Gastrocnemius medialis (tissue), 4 donors: ENCODE measurements around the gene TMEM187. TPM values are rescaled to one million over a fixed set of nuclear protein-coding genes. Genes with fewer than 3 reads are reported as not detected.

ENCODE experiments used
- ATAC-seq, 2 donors: fragments of 150-250 bp; one replicate each; pipeline ENCODE4 v1.9.1; 2016
- DNase-seq, 2 donors: peaks; one replicate each; pipeline ENCODE4 v3.0.0-alpha.2; 2019
- H3K27ac ChIP-seq, 4 donors: fragments of 200-600 bp; sonication (generic); 1 replicate in 1 of 4; 2 replicates in 3 of 4; pipeline ENCODE4 v1.5.1; 2016 to 2018; ENCODE audit warnings: mild to moderate bottlenecking in 2 of 4, moderate library complexity in 1 of 4
- H3K27me3 ChIP-seq, 3 donors: fragments of 200-600 bp; sonication (generic) in 2 of 3; 1 replicate in 1 of 3; 2 replicates in 2 of 3; pipeline versions ENCODE4 v1.5.1 to v1.6.0; 2016 to 2019; ENCODE audit warnings: mild to moderate bottlenecking in 1 of 3, moderate library complexity in 1 of 3
- H3K36me3 ChIP-seq, 2 donors: fragments of 200-600 bp; sonication (generic) in 1 of 2; one replicate each; pipeline ENCODE4 v1.5.1; 2017 to 2018
- H3K4me1 ChIP-seq, 2 donors: fragments of 200-600 bp; sonication (generic) in 1 of 2; one replicate each; pipeline ENCODE4 v1.5.1; 2016 to 2017; ENCODE audit warnings: mild to moderate bottlenecking in 2 of 2
- H3K4me3 ChIP-seq, 4 donors: fragments of 200-600 bp; sonication (generic) in 3 of 4; 1 replicate in 1 of 4; 2 replicates in 3 of 4; pipeline ENCODE4 v1.5.1; 2016 to 2019; ENCODE audit warnings: mild to moderate bottlenecking in 2 of 4
- H3K9me3 ChIP-seq, 3 donors: fragments of 200-600 bp; sonication (generic) in 2 of 3; 1 replicate in 1 of 3; 2 replicates in 2 of 3; pipeline ENCODE4 v1.5.1; 2016 to 2019
- POLR2A ChIP-seq, 2 donors: fragments of 450-650 bp; IDR thresholded peaks; one replicate each; pipeline ENCODE4 v1.6.1; 2017; ENCODE audit warnings: antibody characterized with exemption in 2 of 2, mild to moderate bottlenecking in 2 of 2, moderate library complexity in 2 of 2
- in situ Hi-C, 4 donors: fragments of 200-750 bp; cut with MboI; loops; one replicate each; pipeline versions ENCODE4 v1.15.0 to v1.8.0; 2017; ENCODE audit warnings: low sequenced_read_pairs in 4 of 4
- intact Hi-C: fragments of 100-400 bp; cut with DNase I; formaldehyde crosslinking; loops from one replicate; pipeline ENCODE4 v1.15.1; 2023; ENCODE audit warnings: low total_unique reads
- total RNA-seq, 4 donors: library from RNA; depleted of rRNA; stranded (reverse); fragments of >200 nt; gene quantifications; one replicate each; pipeline versions ENCODE4 v1.1.0 to v1.2.3, GENCODE V29; 2016
- TF ChIP-seq, protein P1 (sequence below), 5 experiments: fragments of 450-650 bp in 3 of 5; fragments of 200-600 bp in 2 of 5; sonication (generic) in 2 of 5; IDR thresholded peaks in 4 of 5; conservative IDR thresholded peaks in 1 of 5; 1 replicate in 4 of 5; 2 replicates in 1 of 5; pipeline ENCODE4 v1.5.1; 2016 to 2019; ENCODE audit warnings: antibody characterized with exemption in 5 of 5, mild to moderate bottlenecking in 3 of 5, moderate library complexity in 3 of 5

The TMEM187 gene
- total RNA-seq, 4 donors from 2014 or later = 1.3 to 8.6 (median 3.8) TPM

DNA sequence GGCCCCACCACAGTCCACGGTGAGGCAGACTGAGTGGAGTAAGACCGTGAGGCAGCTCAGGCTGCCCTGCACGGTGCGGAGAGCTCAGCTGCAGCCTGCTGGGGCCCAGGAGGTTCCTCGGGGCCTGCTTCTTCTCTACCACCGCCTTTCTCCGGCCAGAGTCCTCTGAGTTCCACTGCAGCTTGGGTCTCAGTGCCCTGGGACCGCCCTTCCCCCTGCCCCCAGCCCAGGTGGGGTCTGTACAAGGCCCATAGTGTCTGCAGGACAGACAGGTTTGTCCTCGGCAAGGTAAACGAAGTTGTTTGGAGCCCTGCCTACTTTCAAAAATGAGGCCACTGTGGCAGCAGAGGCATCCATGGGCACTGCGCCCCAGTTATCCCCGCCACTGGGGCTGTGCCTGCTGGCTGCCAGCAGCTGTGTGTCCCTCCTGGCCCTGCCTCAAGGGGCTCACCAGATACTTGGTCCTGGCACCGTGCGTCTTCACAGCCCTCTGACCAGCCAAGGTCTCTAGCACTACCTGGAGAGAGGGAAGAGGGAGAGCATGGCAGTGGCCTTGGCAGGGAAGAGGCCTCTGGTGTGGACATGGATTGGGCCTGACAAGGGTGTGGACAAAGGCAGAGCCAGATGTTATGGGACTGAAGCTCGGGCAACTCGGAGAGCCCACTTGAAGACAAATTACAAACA is 43.2 kb downstream of the TMEM187 start:
- Histone ChIP-seq H3K27ac (no peak overlapping the region), H3K36me3 (peaks cover 0 to 20% of the 10 kb centered on the region in 2 donors), H3K27me3 (no peaks in the 10 kb centered on the region), H3K4me1 (peaks cover 4 to 6% of the 10 kb centered on the region in 2 donors), H3K4me3 (no peak overlapping the region), H3K9me3 (no peaks in the 10 kb centered on the region)
- no peak for DNase-seq
- intact Hi-C loops (no loop called here), in situ Hi-C loops (no loop called here)
- no peak for ATAC-seq
- TF ChIP-seq, protein P1, sequence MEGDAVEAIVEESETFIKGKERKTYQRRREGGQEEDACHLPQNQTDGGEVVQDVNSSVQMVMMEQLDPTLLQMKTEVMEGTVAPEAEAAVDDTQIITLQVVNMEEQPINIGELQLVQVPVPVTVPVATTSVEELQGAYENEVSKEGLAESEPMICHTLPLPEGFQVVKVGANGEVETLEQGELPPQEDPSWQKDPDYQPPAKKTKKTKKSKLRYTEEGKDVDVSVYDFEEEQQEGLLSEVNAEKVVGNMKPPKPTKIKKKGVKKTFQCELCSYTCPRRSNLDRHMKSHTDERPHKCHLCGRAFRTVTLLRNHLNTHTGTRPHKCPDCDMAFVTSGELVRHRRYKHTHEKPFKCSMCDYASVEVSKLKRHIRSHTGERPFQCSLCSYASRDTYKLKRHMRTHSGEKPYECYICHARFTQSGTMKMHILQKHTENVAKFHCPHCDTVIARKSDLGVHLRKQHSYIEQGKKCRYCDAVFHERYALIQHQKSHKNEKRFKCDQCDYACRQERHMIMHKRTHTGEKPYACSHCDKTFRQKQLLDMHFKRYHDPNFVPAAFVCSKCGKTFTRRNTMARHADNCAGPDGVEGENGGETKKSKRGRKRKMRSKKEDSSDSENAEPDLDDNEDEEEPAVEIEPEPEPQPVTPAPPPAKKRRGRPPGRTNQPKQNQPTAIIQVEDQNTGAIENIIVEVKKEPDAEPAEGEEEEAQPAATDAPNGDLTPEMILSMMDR (IDR thresholded peaks at IDR 0.05 in 4 of 5, conservative IDR thresholded peaks at IDR 0.05 in 1 of 5) = no peak
- no peak for TF ChIP-seq POLR2A (IDR thresholded peaks at IDR 0.05)

DNA sequence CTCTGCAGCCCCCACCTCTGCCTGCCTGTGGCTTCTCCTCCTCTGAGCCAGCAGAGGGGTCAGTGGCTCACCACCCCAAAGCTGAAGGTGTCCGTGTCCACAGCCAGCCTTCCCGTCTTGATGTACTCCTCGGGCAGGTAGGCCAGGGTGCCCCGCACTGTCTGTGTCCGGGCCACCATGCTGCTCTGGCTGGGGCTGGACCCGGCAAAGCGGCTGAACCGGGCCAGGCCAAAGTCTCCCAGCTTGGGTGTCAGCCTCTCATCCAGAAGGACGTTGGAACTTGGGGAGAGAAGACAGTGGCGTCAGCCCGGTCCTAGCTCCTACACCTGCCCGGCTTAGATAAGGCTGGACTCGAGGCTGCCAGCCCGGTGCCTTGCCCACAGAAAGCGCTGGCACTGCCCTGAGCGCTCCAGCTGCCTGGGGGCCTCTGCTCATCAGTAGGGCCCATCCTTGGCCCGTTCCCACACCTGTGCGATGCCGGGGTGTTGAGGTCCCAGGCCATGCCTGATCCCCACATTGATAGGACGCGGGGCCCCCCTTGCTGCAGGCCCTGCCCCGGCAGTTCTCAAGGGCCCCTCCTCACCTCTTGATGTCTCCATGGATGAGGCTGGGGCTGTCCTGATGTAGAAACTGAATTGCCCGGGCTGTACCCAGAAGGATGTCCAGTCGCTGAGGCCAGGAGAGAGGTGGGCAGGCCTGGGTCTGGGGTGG is 44.0 kb downstream of the TMEM187 start:
- H3K9me3 ChIP-seq = no peaks in the 10 kb centered on the region
- peaks cover 4% of the 10 kb centered on the region in 2 donors for H3K4me1 ChIP-seq
- DNase-seq = no peak
- intact Hi-C loops (no loop called here), in situ Hi-C loops (no loop called here)
- H3K27me3 ChIP-seq = no peaks in the 10 kb centered on the region
- TF ChIP-seq, protein P1 (IDR thresholded peaks at IDR 0.05 in 4 of 5, conservative IDR thresholded peaks at IDR 0.05 in 1 of 5) = no peak
- no peak for TF ChIP-seq POLR2A (IDR thresholded peaks at IDR 0.05)
- H3K4me3 ChIP-seq = no peak overlapping the region
- ATAC-seq = no peak
- peaks cover 0 to 20% of the 10 kb centered on the region in 2 donors for H3K36me3 ChIP-seq
- H3K27ac ChIP-seq = no peak overlapping the region

GRCh38 chrX:154017766-154018517 is 45.4 kb downstream of the TMEM187 start:
- H3K27me3 ChIP-seq = no peaks in the 10 kb centered on the region

DNA sequence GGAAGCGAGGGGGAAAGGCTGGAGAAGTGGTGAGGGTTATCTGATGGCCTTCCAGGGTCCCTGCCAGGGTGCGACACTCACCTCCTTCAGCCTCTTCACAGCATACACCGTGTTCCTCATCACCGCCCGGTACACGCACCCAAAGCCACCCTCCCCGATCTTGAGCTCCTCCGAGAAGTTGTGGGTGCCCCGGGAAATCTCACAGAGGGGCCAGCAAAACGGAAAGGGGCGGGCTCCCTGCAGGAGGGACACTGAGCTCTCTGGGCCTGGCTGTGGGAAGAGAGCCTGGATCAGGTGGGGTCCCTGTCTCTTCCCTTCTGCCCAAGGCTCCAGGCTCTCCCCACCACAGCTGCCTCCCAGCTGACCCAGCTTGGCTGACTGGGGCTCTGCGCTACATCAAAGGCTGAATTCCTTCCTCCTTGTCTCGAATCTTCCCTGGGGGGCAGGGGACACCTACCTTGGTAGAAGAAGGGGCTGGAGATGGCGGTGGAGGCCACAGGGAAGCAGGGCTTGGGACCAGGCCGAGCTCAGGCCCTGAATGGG is 46.0 kb downstream of the TMEM187 start:
- no peak for ATAC-seq
- intact Hi-C loops = loop anchor here (2.0 kb wide), 1 partner anchor 30 kb away; no protein-coding TSS in a partner anchor
- no peaks in the 10 kb centered on the region for H3K9me3 ChIP-seq
- peaks cover 4% of the 10 kb centered on the region in 2 donors for H3K4me1 ChIP-seq
- no peak for DNase-seq
- in situ Hi-C loops = no loop called here
- H3K27ac ChIP-seq = peak overlapping the region; percentile 74 to 93 (median 84)
- peaks cover 0 to 20% of the 10 kb centered on the region in 2 donors for H3K36me3 ChIP-seq
- TF ChIP-seq, protein P1 (IDR thresholded peaks at IDR 0.05 in 4 of 5, conservative IDR thresholded peaks at IDR 0.05 in 1 of 5) = no peak
- no peak for TF ChIP-seq POLR2A (IDR thresholded peaks at IDR 0.05)
- no peaks in the 10 kb centered on the region for H3K27me3 ChIP-seq
- peak overlapping the region; percentile 56 to 65 (median 62) for H3K4me3 ChIP-seq

More at GRCh38 chrX:154017766-154018517, 45.4 kb downstream of the TMEM187 start:
- H3K4me3 ChIP-seq = no peak overlapping the region
- intact Hi-C loops = loop anchor here (2.0 kb wide), 1 partner anchor 31 kb away; no protein-coding TSS in a partner anchor
- in situ Hi-C loops = no loop called here
- TF ChIP-seq, protein P1 (IDR thresholded peaks at IDR 0.05 in 4 of 5, conservative IDR thresholded peaks at IDR 0.05 in 1 of 5) = no peak
- TF ChIP-seq POLR2A (IDR thresholded peaks at IDR 0.05) = no peak
- H3K27ac ChIP-seq = peak overlapping the region in 2 of 4 donors; percentile 74 to 93
- H3K36me3 ChIP-seq = peaks cover 0 to 20% of the 10 kb centered on the region in 2 donors
- no peaks in the 10 kb centered on the region for H3K9me3 ChIP-seq
- DNase-seq (no peak), ATAC-seq (no peak)
- peaks cover 4% of the 10 kb centered on the region in 2 donors for H3K4me1 ChIP-seq
